ENCODE data around the gene UNC5CL.
"Not testable (repeated sequence)": the region's sequence is repeated elsewhere in the genome, so short reads cannot be mapped to it uniquely, and the experiment has no call there.

The UNC5CL gene

GRCh38 chr6:41006980-41007379, 32.0 kb downstream of the UNC5CL start:
- not testable (repeated sequence) for DNase-seq (ENCODE audit: low read depth)

GRCh38 chr6:41006217-41006616, 32.8 kb downstream of the UNC5CL start:
- peak; percentile 27 for DNase-seq (ENCODE audit: low read depth)

GRCh38 chr6:41002168-41002567, 36.9 kb downstream of the UNC5CL start:
- no peak for DNase-seq (ENCODE audit: low read depth)

GRCh38 chr6:41000248-41000647, 38.8 kb downstream of the UNC5CL start:
- DNase-seq (ENCODE audit: low read depth), result no peak

GRCh38 chr6:40999569-40999968, 39.5 kb downstream of the UNC5CL start:
- no peak for DNase-seq (ENCODE audit: low read depth)

- no peak for DNase-seq (ENCODE audit: low read depth)
Measured at GRCh38 chr6:40998661-40999060, 40.4 kb downstream of the UNC5CL start.

GRCh38 chr6:40997234-40997957, 41.6 kb downstream of the UNC5CL start:
- no peak for DNase-seq (ENCODE audit: low read depth)

DNA sequence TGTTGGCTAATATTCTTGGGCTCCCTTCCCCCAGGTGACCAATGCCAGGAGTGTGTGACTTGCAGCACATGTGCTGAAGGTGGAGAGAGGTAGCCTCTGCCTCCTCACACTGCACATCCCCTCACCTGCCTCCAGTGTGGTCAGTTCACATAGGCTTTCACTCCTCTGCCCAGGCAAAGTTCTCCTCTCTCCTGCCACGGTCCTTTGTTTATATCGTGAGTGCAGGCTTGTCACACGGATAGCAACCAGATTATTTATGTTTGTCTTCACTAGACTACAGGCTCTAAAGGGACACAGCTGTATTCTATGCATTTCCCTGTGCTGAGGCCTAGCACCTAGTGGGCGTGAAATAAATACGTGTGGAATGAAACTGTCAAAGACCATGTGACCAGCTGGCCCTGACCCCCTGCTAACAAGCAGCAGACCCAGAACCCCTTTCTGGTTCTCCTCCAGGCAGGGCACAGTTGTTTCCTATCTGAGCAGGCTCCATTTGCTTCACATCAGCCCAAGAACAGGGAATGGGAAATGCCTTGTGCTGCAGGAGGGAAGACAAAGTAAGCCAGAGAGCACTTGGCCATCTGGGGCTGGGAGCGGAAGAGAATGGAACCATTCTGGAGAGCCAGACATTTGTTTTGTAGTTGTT, 42.3 kb downstream of the UNC5CL start:
- DNase-seq (ENCODE audit: low read depth), result no peak

DNA sequence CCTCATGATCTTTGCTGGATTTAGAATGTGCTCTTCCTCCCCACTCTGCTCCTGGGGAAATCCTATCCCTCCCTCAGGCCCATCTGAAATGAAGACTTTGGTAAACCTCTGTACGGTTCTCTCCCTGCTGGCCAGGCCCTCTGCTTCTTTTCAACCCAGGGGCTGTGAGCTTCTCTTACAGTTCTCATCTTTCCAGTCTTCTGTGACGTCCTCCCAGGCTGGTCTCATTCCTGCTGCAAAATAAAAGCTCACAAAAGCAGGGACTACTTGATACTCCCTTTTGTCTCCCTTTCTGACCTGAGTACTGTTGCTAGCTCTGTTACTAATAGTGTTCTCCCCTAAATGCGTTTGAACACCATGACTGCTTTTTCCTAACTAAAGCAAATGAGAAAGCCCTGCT, 46.3 kb downstream of the UNC5CL start:
- DNase-seq (ENCODE audit: low read depth), result no peak

DNA sequence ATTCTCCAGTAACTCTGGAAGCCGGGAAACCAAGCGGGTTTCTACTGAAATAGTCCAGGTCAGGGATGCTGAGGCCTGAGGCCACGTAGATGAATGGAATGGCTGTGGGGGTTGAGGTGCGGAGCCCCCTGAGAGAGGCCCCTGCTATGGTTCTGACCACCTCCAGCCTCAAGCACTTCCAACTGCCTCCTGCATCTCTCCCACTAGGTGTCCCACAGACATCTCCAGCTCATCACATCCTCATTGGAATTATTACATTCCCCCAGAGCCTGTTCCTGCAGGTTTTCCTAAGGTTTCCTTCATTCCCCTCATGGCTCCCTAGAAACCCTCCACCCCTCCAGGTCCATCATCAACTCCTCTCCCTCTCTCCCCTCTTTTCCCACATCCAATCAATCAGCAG, 48.7 kb downstream of the UNC5CL start:
- DNase-seq (ENCODE audit: low read depth), result no peak

- no peak for DNase-seq (ENCODE audit: low read depth)
Measured at GRCh38 chr6:40989204-40990169, 49.5 kb downstream of the UNC5CL start.

GRCh38 chr6:40988634-40989033, 50.4 kb downstream of the UNC5CL start:
- no peak for DNase-seq (ENCODE audit: low read depth)

DNA sequence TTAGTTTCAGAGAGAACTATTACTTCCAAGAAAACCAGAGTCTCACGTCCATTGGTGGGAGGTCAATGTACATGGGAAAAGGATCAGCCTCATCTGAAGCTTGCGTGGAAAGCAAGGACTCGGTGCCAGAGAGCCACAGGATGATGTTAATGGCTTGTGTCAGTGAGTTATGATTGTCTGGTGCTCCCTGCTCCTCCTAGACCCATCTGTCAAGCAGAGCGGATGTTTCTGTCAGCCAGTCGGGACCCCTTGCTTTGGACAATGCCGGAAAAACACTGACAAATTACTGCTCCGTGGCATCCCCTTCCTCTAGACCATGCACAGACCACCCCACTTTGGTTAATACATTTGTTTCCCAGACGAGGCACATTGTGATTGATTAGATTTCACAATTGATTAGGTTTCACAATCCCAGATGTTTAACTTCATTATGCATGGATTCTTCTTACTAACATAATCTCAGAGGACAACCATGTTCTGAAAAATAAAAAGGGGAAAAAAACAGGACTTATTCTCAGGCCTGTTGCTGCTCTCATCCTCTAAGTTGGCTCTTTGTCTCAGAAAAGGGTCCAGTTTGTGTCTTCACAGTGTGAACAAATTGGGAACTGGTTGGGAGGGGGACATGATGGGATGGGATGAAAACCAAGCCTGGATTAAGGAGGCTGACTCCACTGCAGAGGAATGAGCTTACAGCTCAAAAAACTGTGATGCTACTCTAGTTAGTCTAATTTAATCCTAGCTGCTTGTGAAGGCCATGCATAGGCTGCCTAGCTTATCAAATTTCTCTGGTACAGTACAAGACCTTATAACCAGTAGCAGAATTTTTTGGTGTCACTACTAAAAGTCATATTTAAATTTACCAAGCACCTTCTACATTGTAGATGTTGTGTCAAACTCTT, 51.9 kb downstream of the UNC5CL start:
- no peak for DNase-seq (ENCODE audit: low read depth)

- DNase-seq (ENCODE audit: low read depth), result no peak
Measured at GRCh38 chr6:40986364-40986763, 52.7 kb downstream of the UNC5CL start.

DNA sequence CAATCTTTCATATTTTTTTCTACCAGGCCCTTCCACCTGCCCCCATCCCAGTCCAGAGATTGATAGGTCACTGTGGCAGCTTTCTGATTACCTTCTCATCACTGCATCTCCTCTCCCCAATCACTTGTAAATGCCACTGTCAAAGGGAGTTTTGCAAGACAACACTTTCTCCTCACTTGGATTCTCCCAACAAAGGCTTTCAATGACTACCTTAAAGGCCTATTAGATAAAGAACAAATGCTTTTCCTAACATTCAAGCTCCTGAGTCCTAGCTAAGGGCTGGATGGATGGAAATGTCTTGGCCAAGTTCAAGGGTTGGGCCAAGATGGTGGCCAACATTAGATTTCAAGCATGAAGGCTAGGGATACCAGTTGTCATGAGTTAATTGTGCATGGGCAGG, 55.3 kb downstream of the UNC5CL start:
- DNase-seq (ENCODE audit: low read depth), result no peak

DNA sequence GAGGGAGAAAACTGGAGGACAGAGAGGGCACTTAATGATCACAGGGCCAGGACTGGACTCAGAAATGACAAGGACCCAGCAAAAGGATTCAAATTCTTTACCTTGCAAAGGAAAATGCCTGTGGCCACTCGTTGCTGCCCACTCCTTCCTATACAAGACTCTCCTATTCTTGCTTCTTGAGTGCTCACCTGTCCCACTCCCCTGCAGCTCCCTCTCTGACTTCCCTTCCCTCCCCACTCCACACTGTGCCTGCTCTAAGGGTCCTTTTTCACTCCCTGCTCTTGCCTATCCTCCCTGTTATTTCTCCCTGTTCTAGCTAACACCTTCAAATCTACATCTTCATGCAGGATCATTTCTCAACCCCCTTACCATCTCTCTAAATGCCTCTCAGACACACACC, 56.1 kb downstream of the UNC5CL start:
- DNase-seq (ENCODE audit: low read depth), result no peak

DNA sequence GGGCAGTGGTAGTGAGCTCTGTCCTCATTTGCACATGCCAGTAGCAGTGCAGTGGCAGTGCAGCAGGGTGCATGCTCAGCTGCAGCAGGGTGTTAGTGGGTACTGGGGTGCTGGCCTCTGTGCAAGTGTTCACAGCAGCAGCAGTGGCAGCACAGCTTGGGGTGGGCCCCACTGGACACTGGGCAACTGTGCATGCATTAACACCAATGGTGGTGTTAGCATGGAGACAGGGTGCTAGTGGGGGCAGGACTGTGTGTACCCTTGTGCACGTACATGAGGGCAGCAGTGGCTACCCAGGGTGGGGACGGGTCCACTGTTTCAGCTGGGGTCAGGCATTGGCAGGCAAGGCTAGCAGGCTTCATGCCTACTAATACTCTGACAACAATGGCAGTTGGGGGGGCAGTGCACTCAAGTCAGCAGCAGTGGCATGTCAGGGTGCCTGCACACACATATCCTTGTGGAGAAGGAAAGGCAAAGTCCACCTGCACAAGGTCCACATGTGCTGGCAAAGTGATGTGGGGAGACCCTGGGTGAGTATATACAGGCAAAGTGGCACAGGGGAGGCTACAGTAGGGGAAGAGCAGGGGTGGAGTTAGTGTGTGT, 60.2 kb downstream of the UNC5CL start:
- no peak for DNase-seq (ENCODE audit: low read depth)

- DNase-seq (ENCODE audit: low read depth), result no peak
Measured at GRCh38 chr6:40977695-40978094, 61.3 kb downstream of the UNC5CL start.

- no peak for DNase-seq (ENCODE audit: low read depth)
Measured at GRCh38 chr6:40977085-40977484, 61.9 kb downstream of the UNC5CL start.

Measured in T follicular helper cell (primary cell).